HG02973 (cell line): ENCODE results near the gene CHRNB4.
"Not testable (repeated sequence)": the region's sequence is repeated elsewhere in the genome, so short reads cannot be mapped to it uniquely, and the experiment has no call there.

ENCODE experiments used
- ATAC-seq: cut with Tn5 transposase; IDR thresholded peaks from one replicate; pipeline ENCODE4 v1.9.1; 2021; ENCODE audit warnings: moderate library complexity; ENCODE audit not compliant: unreplicated experiment

CHRNB4 gene

DNA sequence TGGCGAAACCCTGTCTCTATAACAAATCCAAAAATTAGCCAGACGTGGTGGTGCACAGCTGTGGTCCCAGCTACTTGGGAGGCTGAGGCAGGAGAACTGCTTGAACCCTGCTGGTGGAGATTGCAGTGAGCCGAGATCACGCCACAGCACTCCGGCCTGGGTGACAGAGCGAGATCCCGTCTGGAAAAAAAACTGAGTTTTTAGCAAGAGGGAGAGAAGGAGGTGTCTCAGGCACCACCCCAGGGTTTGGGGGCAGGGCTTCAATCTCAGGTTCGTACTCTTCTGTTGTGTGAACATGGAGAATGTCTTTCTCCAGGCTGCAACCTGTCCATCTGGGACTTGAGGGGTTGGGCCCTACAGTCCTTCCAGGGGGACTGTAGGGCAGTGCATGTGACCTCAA is 22.9 kb downstream of the CHRNB4 start:
- no peak for ATAC-seq

- no peak for ATAC-seq
Observed at GRCh38 chr15:78617516-78617915, 23.5 kb downstream of the CHRNB4 start.

DNA sequence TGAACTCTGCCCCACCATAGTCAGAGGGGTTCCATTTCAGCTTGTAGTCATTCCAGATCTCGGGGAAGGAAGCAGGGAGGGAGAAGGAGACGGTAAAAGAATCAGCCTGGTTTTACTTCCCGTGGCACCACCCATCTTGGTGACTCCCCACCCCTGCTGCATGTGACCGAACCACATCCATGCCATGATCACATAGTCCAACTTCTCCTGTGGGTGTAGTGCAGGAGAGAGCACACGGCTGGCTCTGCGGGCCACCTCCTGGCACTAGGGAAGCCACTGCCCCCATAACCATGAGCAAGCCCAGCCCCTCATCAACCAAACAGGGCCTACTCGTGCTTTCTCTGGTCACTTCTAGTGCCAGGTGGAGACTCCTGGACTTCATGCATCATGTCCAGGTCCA is 23.9 kb downstream of the CHRNB4 start:
- no peak for ATAC-seq

DNA sequence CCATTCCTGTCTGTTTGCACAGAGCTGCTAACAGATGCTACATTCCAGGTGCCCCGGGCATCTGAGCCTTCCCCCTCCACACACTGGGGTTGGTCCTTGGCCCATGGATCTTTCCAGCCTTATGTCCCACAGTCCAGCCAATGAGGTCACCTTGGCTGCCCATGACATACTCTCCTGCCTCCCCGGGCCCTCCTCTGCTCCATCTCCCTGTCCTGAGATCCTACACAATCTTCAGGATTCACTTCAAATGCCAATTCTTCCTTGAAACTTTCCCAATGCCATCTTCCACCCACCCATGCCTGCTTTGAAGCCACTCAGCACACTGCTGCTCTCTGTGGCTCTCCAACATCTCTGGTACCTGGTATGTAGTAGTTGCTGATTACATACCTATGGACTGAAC is 24.5 kb downstream of the CHRNB4 start:
- ATAC-seq, result no peak

DNA sequence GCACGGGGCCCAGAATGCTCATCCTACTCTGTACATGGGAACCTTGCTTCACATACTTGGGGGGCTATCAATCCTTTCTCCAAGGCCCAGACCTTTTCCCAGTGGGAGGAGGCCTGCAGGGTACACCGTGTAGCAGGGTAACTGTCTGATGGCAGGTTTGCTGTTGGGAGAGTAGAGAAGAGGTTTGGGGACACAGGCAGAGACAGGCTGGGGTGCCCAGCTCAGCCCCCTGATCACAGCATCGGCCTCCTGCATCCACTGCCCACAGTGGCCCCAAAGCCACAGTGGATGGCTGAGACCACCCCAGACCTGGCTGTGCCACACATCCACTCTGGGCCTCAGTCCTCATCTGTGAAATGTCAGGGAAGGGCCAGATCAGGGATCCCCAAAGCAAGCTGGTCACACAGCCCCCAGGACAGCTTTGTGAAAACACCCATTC is 25.8 kb downstream of the CHRNB4 start:
- ATAC-seq, result no peak

DNA sequence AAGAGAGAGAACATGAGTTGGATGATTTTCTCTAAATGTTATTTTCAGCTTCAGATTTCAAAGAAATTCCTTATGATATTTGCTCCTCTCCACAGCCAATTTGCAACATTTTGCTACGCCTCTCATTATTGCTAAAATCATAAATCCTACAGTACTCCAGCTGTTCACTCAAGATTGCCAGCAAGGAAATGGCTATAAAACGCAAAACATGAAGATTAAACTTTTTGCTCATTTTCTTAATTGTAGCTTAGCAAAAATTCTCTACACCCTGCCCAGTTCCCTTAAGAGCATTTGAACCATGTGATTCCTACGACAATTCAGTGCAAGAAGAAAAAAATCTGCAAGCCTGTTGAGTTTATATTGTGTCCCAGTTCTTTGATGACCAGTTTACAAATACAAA is 27.0 kb downstream of the CHRNB4 start:
- ATAC-seq, result no peak

- ATAC-seq, result not testable (repeated sequence)
Observed at GRCh38 chr15:78609551-78609950, 31.5 kb downstream of the CHRNB4 start.

DNA sequence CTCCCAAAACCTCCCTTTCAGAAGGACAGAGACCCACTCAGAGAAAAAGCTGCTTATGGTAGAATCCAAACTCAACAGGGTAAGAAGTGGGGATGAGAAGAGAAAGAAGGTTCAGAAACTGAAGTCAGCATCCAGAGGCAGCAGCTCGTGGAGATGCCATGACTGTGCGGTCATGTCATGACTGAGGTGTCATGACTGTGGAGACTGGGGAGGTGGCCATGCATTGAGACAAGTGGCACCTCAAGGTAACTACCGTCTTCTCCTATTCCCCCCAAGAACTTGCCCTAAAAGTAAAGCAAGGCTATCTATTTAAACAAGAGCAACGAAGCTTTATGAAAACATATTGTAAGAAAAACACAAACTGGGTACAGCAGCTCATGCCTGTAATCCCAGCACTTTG is 35.3 kb downstream of the CHRNB4 start:
- ATAC-seq, result no peak

DNA sequence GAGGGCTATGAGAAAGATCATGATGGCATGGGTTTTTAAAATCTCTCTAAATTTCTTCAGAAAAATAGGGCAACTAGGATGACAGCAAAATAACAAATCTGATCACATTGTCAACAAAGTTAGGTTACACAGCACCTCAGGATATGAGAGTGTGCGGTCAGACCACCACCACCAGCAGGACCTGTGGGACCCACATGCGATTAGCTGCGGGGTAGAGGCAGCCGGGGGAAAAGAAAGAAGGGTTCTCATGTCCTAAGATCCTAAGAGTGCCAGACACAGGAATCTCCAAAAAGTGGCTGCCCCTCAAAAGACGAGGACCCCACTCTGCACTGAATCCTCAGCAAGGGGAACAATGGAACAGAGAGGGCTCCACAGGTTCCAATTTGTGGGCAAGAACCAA is 35.8 kb downstream of the CHRNB4 start:
- no peak for ATAC-seq

- no peak for ATAC-seq
Observed at GRCh38 chr15:78604420-78604819, 36.6 kb downstream of the CHRNB4 start.

- ATAC-seq, result no peak
Observed at GRCh38 chr15:78603467-78603866, 37.5 kb downstream of the CHRNB4 start.

DNA sequence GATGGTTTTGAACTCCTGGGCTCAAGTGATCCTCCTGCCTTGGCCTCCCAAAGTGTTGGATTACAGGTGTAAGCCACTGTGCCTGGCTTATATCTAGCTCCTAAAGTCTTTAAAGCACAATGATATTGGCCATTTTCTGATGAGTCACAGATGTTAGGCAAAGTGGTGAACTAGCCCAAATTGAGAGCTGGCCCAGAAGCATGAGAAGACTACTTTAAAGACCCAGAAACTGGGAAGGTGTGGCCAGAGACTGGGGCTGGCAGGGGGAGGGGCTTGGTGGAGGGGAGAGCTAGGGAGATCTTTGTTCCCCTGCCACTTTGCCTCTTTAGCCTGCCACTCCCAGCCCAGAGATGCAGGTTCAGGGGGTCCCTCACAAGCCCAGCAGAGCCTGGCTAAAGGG is 41.8 kb downstream of the CHRNB4 start:
- ATAC-seq, result no peak

DNA sequence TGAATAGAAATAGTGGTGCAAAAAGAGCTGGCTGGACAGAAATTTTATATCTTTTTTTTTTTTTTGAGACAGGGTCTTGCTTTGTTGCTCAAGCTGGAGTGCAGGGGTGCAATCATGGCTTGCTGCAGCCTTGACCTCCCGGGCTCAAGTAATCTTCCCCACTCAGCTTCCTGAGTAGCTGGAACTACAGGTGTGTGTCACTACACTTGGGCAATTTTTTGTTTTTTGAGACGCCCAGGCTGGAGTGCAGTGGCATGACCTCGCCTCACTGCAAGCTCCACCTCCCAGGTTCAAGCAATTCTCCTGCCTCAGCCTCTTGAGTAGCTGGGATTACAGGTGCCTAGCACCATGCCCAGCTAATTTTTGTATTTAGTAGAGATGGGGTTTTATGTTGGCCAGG is 42.7 kb downstream of the CHRNB4 start:
- no peak for ATAC-seq

DNA sequence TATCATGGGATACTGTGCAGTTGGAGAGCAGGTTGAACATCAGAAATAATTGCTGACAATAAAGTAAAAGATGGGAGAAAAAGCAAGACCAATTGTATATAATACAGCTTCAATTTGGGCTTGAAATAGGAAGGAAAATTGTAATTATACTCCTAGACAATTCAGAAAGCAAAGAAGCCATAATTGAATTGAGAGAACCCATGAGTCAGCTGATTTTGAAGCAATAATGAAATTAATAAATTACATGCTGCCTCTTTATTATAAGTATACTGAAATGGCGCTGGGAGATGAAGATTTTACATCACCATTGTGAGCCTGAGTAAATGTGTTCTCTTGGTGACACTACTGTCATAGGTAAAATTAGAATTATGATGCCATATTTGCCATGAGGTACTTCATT is 43.4 kb downstream of the CHRNB4 start:
- no peak for ATAC-seq

GRCh38 chr15:78574944-78575343 is 66.1 kb downstream of the CHRNB4 start:
- no peak for ATAC-seq
